Tibial nerve (tissue), 4 donors: Measurements from ENCODE around the gene TMEM132D.

Source experiments
- CTCF ChIP-seq, 5 experiments: fragments of 200-600 bp in 3 of 5; fragments of 450-650 bp in 2 of 5; sonication (generic) in 3 of 5; IDR thresholded peaks; one replicate each; pipeline ENCODE4 v1.5.1; 2016 to 2019; ENCODE audit warnings: antibody characterized with exemption in 5 of 5, mild to moderate bottlenecking in 3 of 5, moderate library complexity in 2 of 5
- EP300 ChIP-seq, 2 donors: sonication (generic); formaldehyde crosslinking; IDR thresholded peaks; one replicate each; pipeline ENCODE4 v1.6.1; 2017; ENCODE audit warnings: antibody characterized with exemption in 2 of 2, mild to moderate bottlenecking in 1 of 2
- POLR2A ChIP-seq, 2 donors: fragments of 450-650 bp; IDR thresholded peaks; one replicate each; pipeline ENCODE4 v1.6.1; 2017; ENCODE audit warnings: antibody characterized with exemption in 2 of 2, mild to moderate bottlenecking in 2 of 2, moderate library complexity in 2 of 2

DNA sequence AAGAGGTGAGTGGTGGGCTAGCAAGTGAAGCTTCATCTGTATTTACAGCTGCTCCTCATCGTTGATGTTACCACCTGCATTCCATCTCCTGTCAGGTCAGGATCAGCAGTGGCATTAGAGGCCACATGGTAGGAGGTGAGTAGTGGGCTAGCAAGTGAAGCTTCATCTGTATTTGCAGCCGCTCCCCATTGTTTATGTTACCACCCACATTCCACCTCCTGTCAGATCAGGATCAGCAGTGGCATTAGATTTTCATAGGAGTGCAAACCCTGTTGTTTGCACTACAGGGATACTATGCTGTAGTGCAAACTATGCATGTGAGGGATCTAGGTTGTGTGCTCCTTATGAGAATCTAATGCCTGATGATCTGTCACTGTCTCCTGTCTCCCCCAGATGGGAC is 531.5 kb downstream of the TMEM132D start:
- TF ChIP-seq CTCF (IDR thresholded peaks at IDR 0.05) (no peak), POLR2A (IDR thresholded peaks at IDR 0.05) (no peak), EP300 (IDR thresholded peaks at IDR 0.05) (no peak)
